HCT116 (cell line): ENCODE measurements around the gene MOK. TPM values are rescaled to one million over a fixed set of nuclear protein-coding genes. Genes with fewer than 3 reads are reported as not detected.

Experiments used
- ATAC-seq: fragments of 200-7000 bp; cut with Tn5 transposase; 2 replicates; pipeline ENCODE4 v1.9.1; 2020; ENCODE audit warnings: mild to moderate bottlenecking, moderate library complexity
- BruUV-seq: library from RNA; stranded (reverse); fragments of 400-500 nt; replicated peaks from 2 replicates; lab custom pipeline; 2021; lab: Mats Ljungman, UMichigan
- CTCF ChIA-PET: fragments of 300-600 bp; sonication (Branson Sonifier 250); formaldehyde crosslinking; loops from one replicate; lab custom pipeline; 2021; ENCODE audit warnings: antibody characterized with exemption; lab: Charles Lee
- POLR2A ChIA-PET: fragments of 300-600, 350-600 bp; sonication (Branson Sonifier 250); formaldehyde crosslinking; loops from one replicate; lab custom pipeline; 2021; ENCODE audit warnings: antibody characterized with exemption; lab: Charles Lee
- RAD21 ChIA-PET, 2 experiments: fragments of 300-600 bp; sonication (Branson Sonifier 250); formaldehyde crosslinking; loops; one replicate each; lab custom pipeline; 2023; ENCODE audit warnings: low total read pairs in 2 of 2; ENCODE audit not compliant: uncharacterized antibody in 2 of 2, unreplicated experiment in 2 of 2, low non-redundant PET in 1 of 2; lab: Charles Lee
- DNase-seq: peaks from one replicate; pipeline ENCODE4 v3.0.0-alpha.2; 2010; ENCODE audit warnings: low read depth, low spot score
- H2AFZ ChIP-seq: fragments of 200-600 bp; shearing (Covaris generic), sonication (generic); 2 replicates; pipeline ENCODE4 v1.6.1; 2017; ENCODE audit warnings: low read depth, mixed run types, mixed read lengths, antibody characterized with exemption, low read length; ENCODE audit not compliant: poor library complexity, severe bottlenecking
- H3K27ac ChIP-seq: 2 replicates; pipeline ENCODE4 v1.5.1; 2012; ENCODE audit warnings: low read depth, low read length
- H3K27me3 ChIP-seq: fragments of 200-600 bp; sonication (generic); 2 replicates; pipeline ENCODE4 v1.6.1; 2016; ENCODE audit warnings: mixed run types, low read length, mixed read lengths; ENCODE audit not compliant: insufficient read depth
- H3K36me3 ChIP-seq, 2 experiments: fragments of 200-500 bp in 1 of 2; fragments of 200-600 bp in 1 of 2; sonication (Bioruptor generic) in 1 of 2; sonication (generic) in 1 of 2; 2 replicates each; pipeline versions ENCODE4 v1.5.1 to v1.6.1; 2014 to 2016; ENCODE audit warnings: low read length in 2 of 2, inconsistent platforms in 1 of 2, mixed read lengths in 1 of 2, mixed run types in 1 of 2; ENCODE audit not compliant: insufficient read depth in 2 of 2, control insufficient read depth in 1 of 2
- H3K4me1 ChIP-seq, 2 experiments: fragments of 200-600 bp in 1 of 2; sonication (generic) in 1 of 2; 2 replicates each; pipeline versions ENCODE4 v1.5.1 to v1.6.1; 2012 to 2017; ENCODE audit warnings: low read length in 2 of 2, inconsistent platforms in 1 of 2, mild to moderate bottlenecking in 1 of 2, mixed read lengths in 1 of 2, mixed run types in 1 of 2, moderate library complexity in 1 of 2; ENCODE audit not compliant: insufficient read depth in 2 of 2, control insufficient read depth in 1 of 2
- H3K4me2 ChIP-seq: fragments of 200-600 bp; sonication (generic); 2 replicates; pipeline ENCODE4 v1.6.1; 2017; ENCODE audit warnings: mixed run types, low read length, mixed read lengths
- H3K4me3 ChIP-seq, 2 experiments: fragments of 200-600 bp in 1 of 2; sonication (generic) in 1 of 2; replicated peaks in 1 of 2; 2 replicates each; pipeline ENCODE4 v1.5.1; 2011 to 2016; ENCODE audit warnings: low read length in 2 of 2, control low read depth in 1 of 2, low read depth in 1 of 2, mild to moderate bottlenecking in 1 of 2, mixed read lengths in 1 of 2, mixed run types in 1 of 2
- H3K79me2 ChIP-seq: fragments of 200-600 bp; sonication (generic); 2 replicates; pipeline ENCODE4 v1.6.1; 2017; ENCODE audit warnings: mild to moderate bottlenecking, mixed run types, low read length, moderate library complexity, mixed read lengths; ENCODE audit not compliant: insufficient read depth
- H3K9ac ChIP-seq: fragments of 200-600 bp; sonication (generic); 2 replicates; pipeline ENCODE4 v1.6.1; 2016; ENCODE audit warnings: low read length, mixed read lengths
- H3K9me2 ChIP-seq: fragments of 200-600 bp; sonication (generic), shearing (Covaris generic); 2 replicates; pipeline ENCODE4 v1.6.1; 2017; ENCODE audit warnings: mixed run types, mild to moderate bottlenecking, moderate library complexity; ENCODE audit not compliant: insufficient read depth
- H3K9me3 ChIP-seq, 2 experiments: fragments of 200-500 bp in 1 of 2; fragments of 200-600 bp in 1 of 2; sonication (Bioruptor generic) in 1 of 2; sonication (generic) in 1 of 2; 2 replicates each; pipeline ENCODE4 v1.6.1; 2014 to 2017; ENCODE audit warnings: low read length in 2 of 2, mixed read lengths in 2 of 2, inconsistent platforms in 1 of 2, low read depth in 1 of 2, mild to moderate bottlenecking in 1 of 2, mixed run types in 1 of 2, moderate library complexity in 1 of 2; ENCODE audit not compliant: control insufficient read depth in 1 of 2, insufficient read depth in 1 of 2
- H4K20me1 ChIP-seq: fragments of 200-600 bp; sonication (generic), shearing (Covaris generic); 2 replicates; pipeline ENCODE4 v1.6.1; 2017; ENCODE audit warnings: mixed run types, mild to moderate bottlenecking, moderate library complexity; ENCODE audit not compliant: insufficient read depth
- CBX3 ChIP-seq: IDR thresholded peaks from 2 replicates; pipeline ENCODE4 v1.6.1; 2012; ENCODE audit warnings: low read depth
- CEBPB ChIP-seq: IDR thresholded peaks from 2 replicates; pipeline ENCODE4 v1.6.1; 2012; ENCODE audit warnings: low read depth
- ELF1 ChIP-seq: IDR thresholded peaks from 2 replicates; pipeline ENCODE4 v1.6.1; 2012; ENCODE audit warnings: low read depth, borderline replicate concordance
- EZH2 ChIP-seq: fragments of 200-600 bp; sonication (generic); IDR thresholded peaks from 2 replicates; pipeline ENCODE4 v1.6.1; 2017; ENCODE audit warnings: antibody characterized with exemption, mixed run types
- EZH2phosphoT487 ChIP-seq: fragments of 200-600 bp; IDR thresholded peaks from 2 replicates; pipeline ENCODE4 v1.6.1; 2018; ENCODE audit warnings: antibody characterized with exemption, borderline replicate concordance
- POLR2A ChIP-seq: IDR thresholded peaks from 2 replicates; pipeline ENCODE4 v1.7.0; 2011; ENCODE audit warnings: borderline replicate concordance; ENCODE audit not compliant: insufficient read depth, insufficient read length; ENCODE audit errors: extremely low read depth
- POLR2AphosphoS5 ChIP-seq: IDR thresholded peaks from 2 replicates; pipeline ENCODE4 v1.6.1; 2011; ENCODE audit warnings: mild to moderate bottlenecking, low read depth, low read length, moderate library complexity
- REST ChIP-seq: IDR thresholded peaks from 2 replicates; pipeline ENCODE4 v1.6.1; 2012; ENCODE audit warnings: low read depth
- SIN3A ChIP-seq: IDR thresholded peaks from 2 replicates; pipeline ENCODE4 v1.6.1; 2012; ENCODE audit warnings: low read depth
- SP1 ChIP-seq: IDR thresholded peaks from 2 replicates; pipeline ENCODE4 v1.6.1; 2012; ENCODE audit warnings: low read depth
- SRF ChIP-seq: IDR thresholded peaks from 2 replicates; pipeline ENCODE4 v1.6.1; 2012; ENCODE audit warnings: low read depth
- TCF7L2 ChIP-seq: IDR thresholded peaks from 2 replicates; pipeline ENCODE4 v1.7.0; 2011; ENCODE audit warnings: borderline replicate concordance, inconsistent platforms; ENCODE audit not compliant: insufficient read depth, insufficient read length; ENCODE audit errors: extremely low read depth
- YY1 ChIP-seq: IDR thresholded peaks from 2 replicates; pipeline ENCODE4 v1.6.1; 2011; ENCODE audit warnings: low read length, low read depth, moderate library complexity, mild to moderate bottlenecking; ENCODE audit not compliant: insufficient replicate concordance; ENCODE audit errors: extremely low read depth
- ZNF274 ChIP-seq: fragments of 200-500 bp; sonication (Bioruptor generic); IDR thresholded peaks from 2 replicates; pipeline ENCODE4 v1.6.1; 2014; ENCODE audit warnings: mild to moderate bottlenecking, low read depth, low read length, inconsistent platforms
- intact Hi-C: fragments of 100-400 bp; cut with micrococcal nuclease; formaldehyde crosslinking; loops from 2 replicates; pipeline ENCODE4 v1.10.0; 2022
- total RNA-seq: library from RNA; stranded (reverse); gene quantifications from one replicate; pipeline ENCODE4 v1.2.1, GENCODE V29; 2021; ENCODE audit not compliant: unreplicated experiment

The MOK gene
- total RNA-seq, 1 experiment from 2014 or later, result 9.4 TPM

GRCh38 chr14:102233081-102233480, 71.9 kb downstream of the MOK start:
- Histone ChIP-seq H3K79me2 (no peaks in the 10 kb centered on the region), H3K4me3 (no peak overlapping the region), H3K9me2 (no peaks in the 10 kb centered on the region), H3K9ac (no peak overlapping the region), H4K20me1 (no peaks in the 10 kb centered on the region), H3K4me1 (peaks cover 0 to 9% of the 10 kb centered on the region in 2 experiments; a peak in 2 of 4 replicates), H3K4me2 (no peak overlapping the region), H2AFZ (no peak overlapping the region), H3K27ac (no peak overlapping the region), H3K9me3 (no peaks in the 10 kb centered on the region), H3K36me3 (no peaks in the 10 kb centered on the region), H3K27me3 (no peaks in the 10 kb centered on the region)
- RAD21 ChIA-PET, result no interaction called here
- DNase-seq (no peak), ATAC-seq (no peak)
- POLR2A ChIA-PET, result no interaction called here
- BruUV-seq, result no TSS peak
- CTCF ChIA-PET, result interaction anchor here (0.9 kb wide), 1 partner anchor 81 kb away, joined by 3 read pairs; no protein-coding TSS in a partner anchor
- no peak for TF ChIP-seq ZNF274
- no peak for TF ChIP-seq TCF7L2
- no peak for TF ChIP-seq ELF1
- no peak for TF ChIP-seq POLR2A
- TF ChIP-seq SRF, result no peak
- TF ChIP-seq CBX3, result no peak
- TF ChIP-seq SP1, result no peak
- no peak for TF ChIP-seq EZH2
- TF ChIP-seq SIN3A, result no peak
- no peak for TF ChIP-seq EZH2phosphoT487
- TF ChIP-seq REST, result no peak
- no peak for TF ChIP-seq POLR2AphosphoS5
- no peak for TF ChIP-seq YY1
- no peak for TF ChIP-seq CEBPB
- intact Hi-C loops, result no loop called here
